HEK293T (cell line): ENCODE results near the gene HIRA.

ENCODE experiments used
- CTCF ChIA-PET: fragments of 350-600 bp; formaldehyde crosslinking; extraction: SDS; loops from one replicate; lab custom pipeline; 2021; ENCODE audit warnings: antibody characterized with exemption, inconsistent platforms; lab: Yijun Ruan, JAX
- POLR2A ChIA-PET: fragments of 350-600 bp; formaldehyde crosslinking; extraction: SDS; loops from one replicate; lab custom pipeline; 2020; ENCODE audit warnings: antibody characterized with exemption, inconsistent platforms; lab: Yijun Ruan, JAX
- DNase-seq: peaks from one replicate; pipeline ENCODE4 v3.0.0; 2012; ENCODE audit warnings: mixed read lengths; ENCODE audit errors: extremely low spot score
- ARNT ChIP-seq: fragments of 450-650 bp; IDR thresholded peaks from 2 replicates; pipeline ENCODE4 v1.6.1; 2017; ENCODE audit warnings: mild to moderate bottlenecking
- BHLHE40 ChIP-seq: fragments of 450-650 bp; IDR thresholded peaks from 2 replicates; pipeline ENCODE4 v1.6.1; 2016; ENCODE audit warnings: mild to moderate bottlenecking, moderate library complexity, borderline replicate concordance
- CTBP1 ChIP-seq: fragments of 450-650 bp; IDR thresholded peaks from 2 replicates; pipeline ENCODE4 v1.6.1; 2016; ENCODE audit warnings: borderline replicate concordance
- FOXK2 ChIP-seq: fragments of 450-650 bp; IDR thresholded peaks from 2 replicates; pipeline ENCODE4 v1.6.1; 2016; ENCODE audit warnings: mild to moderate bottlenecking
- FOXM1 ChIP-seq: fragments of 450-650 bp; IDR thresholded peaks from 2 replicates; pipeline ENCODE4 v1.6.1; 2017; ENCODE audit warnings: mild to moderate bottlenecking, borderline replicate concordance
- HDGF ChIP-seq: fragments of 450-650 bp; IDR thresholded peaks from 2 replicates; pipeline ENCODE4 v1.6.1; 2017; ENCODE audit warnings: antibody characterized with exemption, borderline replicate concordance
- L3MBTL2 ChIP-seq: fragments of 450-650 bp; conservative IDR thresholded peaks from 2 replicates; pipeline ENCODE4 v1.6.1; 2016; ENCODE audit warnings: mild to moderate bottlenecking
- LEF1 ChIP-seq: fragments of 450-650 bp; IDR thresholded peaks from 2 replicates; pipeline ENCODE4 v1.6.1; 2017; ENCODE audit warnings: mild to moderate bottlenecking, borderline replicate concordance
- NFRKB ChIP-seq: fragments of 450-650 bp; IDR thresholded peaks from 2 replicates; pipeline ENCODE4 v1.6.1; 2016; ENCODE audit warnings: mild to moderate bottlenecking, moderate library complexity
- SP1 ChIP-seq: fragments of 450-650 bp; IDR thresholded peaks from 2 replicates; pipeline ENCODE4 v1.6.1; 2017
- SUZ12 ChIP-seq: fragments of 450-650 bp; IDR thresholded peaks from 2 replicates; pipeline ENCODE4 v1.6.1; 2016; ENCODE audit warnings: mild to moderate bottlenecking
- TARDBP ChIP-seq: fragments of 450-650 bp; IDR thresholded peaks from 2 replicates; pipeline ENCODE4 v1.6.1; 2016
- TF ChIP-seq, protein P1 (sequence below): fragments of 450-650 bp; IDR thresholded peaks from 2 replicates; pipeline ENCODE4 v1.6.1; 2016

HIRA gene

DNA sequence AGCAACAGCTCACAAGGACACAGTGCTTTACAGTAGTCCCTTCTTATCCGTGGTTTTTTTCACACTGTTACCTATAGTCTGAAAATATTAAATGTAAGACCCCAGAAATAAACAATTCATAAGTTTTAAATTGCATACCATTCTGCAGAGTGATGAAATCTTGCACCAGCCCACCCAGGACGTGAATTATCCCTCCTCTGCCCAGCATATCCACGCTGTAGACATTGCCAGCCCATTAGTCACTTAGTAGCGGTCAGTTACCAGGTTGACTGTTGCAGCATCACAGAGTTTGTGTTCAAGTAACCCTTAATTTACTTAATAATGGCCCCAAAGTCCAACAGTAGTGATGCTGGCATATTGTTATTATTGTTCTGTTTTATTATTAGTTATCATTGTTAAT, 143.6 kb downstream of the HIRA start:
- TF ChIP-seq CTBP1 (no peak), BHLHE40 (no peak), ARNT (no peak), L3MBTL2 (no peak), SP1 (no peak)
- TF ChIP-seq, protein P1, sequence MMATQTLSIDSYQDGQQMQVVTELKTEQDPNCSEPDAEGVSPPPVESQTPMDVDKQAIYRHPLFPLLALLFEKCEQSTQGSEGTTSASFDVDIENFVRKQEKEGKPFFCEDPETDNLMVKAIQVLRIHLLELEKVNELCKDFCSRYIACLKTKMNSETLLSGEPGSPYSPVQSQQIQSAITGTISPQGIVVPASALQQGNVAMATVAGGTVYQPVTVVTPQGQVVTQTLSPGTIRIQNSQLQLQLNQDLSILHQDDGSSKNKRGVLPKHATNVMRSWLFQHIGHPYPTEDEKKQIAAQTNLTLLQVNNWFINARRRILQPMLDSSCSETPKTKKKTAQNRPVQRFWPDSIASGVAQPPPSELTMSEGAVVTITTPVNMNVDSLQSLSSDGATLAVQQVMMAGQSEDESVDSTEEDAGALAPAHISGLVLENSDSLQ = no peak
- CTCF ChIA-PET = no interaction called here
- POLR2A ChIA-PET = interaction anchor here (1.2 kb wide), 1 partner anchor 16 kb away, joined by 3 read pairs; no protein-coding TSS in a partner anchor
- no peak for DNase-seq

DNA sequence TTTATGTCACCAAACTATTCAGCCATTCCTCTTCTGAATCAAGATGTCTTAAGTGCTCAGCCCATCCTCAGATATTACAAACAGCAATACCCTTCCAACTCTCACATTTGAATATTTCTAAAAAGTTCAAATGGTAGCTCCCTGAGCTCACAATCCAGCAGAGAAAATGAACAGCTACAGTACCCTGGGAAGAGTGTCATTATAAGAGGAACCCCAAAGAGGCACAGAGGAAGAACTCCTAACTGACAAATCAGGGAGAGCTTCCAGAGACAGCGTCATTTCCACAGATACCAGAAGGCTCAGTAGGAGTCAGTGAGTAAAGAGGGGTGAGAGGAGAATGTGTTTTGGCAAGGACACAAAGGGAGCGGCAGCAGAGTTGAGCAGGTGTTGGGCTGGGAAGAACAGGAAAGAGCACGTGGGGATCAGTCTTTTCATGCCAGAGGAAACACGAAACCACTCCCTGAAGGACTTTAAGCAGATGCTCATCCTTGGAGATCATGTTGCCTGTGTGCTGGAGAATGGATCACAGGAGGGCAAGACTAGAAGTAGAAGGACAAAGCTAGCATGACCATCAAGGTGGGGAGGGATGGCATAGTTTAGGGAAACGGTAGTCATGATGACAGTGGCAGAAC, 144.3 kb downstream of the HIRA start:
- no peak for DNase-seq
- ChIA-PET CTCF (no interaction called here), POLR2A (interaction anchor here (1.2 kb wide), 1 partner anchor 15 kb away, joined by 3 read pairs; no protein-coding TSS in a partner anchor)
- no peak for TF ChIP-seq SP1
- TF ChIP-seq FOXK2 = no peak
- TF ChIP-seq TARDBP = no peak
- no peak for TF ChIP-seq HDGF
- TF ChIP-seq, protein P1 = no peak
- no peak for TF ChIP-seq LEF1
- no peak for TF ChIP-seq FOXM1
- no peak for TF ChIP-seq L3MBTL2
- no peak for TF ChIP-seq ARNT
- TF ChIP-seq CTBP1 = no peak
- no peak for TF ChIP-seq NFRKB

DNA sequence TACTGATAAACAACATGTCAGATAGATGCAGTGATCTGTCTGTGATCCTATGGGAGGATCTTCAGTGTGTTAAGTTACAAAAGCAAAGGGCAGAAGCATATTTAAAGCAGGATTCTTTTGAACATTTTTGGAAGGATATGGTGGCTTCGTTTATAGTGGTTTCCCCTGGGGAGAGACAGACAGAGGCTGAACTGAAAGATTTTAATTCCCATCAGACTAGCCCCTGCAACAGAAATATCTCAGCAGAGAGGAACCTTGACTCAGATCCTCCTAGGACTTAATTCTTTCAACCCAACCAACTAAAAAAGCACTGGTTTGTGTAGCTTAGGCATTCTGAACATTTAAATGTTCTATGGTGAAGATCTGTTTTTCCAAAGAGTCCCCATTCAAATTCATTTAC, 145.7 kb downstream of the HIRA start:
- DNase-seq = no peak
- no peak for TF ChIP-seq FOXK2
- no peak for TF ChIP-seq SUZ12
- POLR2A ChIA-PET = interaction anchor here (1.4 kb wide), 1 partner anchor 146 kb away, joined by 3 read pairs; the partner anchor contains the start of gene MRPL40
- CTCF ChIA-PET = interaction anchor here (0.7 kb wide), 1 partner anchor 13 kb away, joined by 3 read pairs; no protein-coding TSS in a partner anchor
